Measurements from ENCODE around the gene CENPC.
"Not testable (repeated sequence)": the region's sequence is repeated elsewhere in the genome, so short reads cannot be mapped to it uniquely, and the experiment has no call there.

CENPC gene

GRCh38 chr4:67545199-67546003 lies at the start of gene CENPC:
Gene CENPC, minus strand, starts transcription at chr4:67545503. Its CDS starts 148 bp downstream, at chr4:67545355.
- peak; percentile 60 to 98 (median 92) for DNase-seq

DNA sequence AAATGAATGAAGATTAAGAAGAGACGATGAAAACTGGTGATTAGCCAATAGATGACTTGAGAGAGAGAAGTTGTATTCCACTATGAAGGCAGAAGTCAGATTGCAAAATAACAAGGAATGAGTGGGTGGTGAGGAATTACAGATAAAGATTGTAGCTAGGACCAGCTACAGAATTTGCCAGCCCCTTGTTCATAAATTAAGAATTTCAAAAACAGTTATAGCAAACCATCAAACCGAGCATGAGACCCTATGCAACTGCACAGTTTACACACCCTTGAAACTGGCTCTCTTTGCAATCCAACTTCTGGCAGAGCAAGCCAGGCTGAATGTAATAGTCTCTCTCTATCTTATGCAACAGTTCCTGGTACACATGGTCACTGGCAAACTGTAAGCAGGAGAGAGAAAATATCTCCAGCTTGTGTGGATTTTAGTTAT lies 48.5 kb upstream of the CENPC start:
- no peak for DNase-seq

DNA sequence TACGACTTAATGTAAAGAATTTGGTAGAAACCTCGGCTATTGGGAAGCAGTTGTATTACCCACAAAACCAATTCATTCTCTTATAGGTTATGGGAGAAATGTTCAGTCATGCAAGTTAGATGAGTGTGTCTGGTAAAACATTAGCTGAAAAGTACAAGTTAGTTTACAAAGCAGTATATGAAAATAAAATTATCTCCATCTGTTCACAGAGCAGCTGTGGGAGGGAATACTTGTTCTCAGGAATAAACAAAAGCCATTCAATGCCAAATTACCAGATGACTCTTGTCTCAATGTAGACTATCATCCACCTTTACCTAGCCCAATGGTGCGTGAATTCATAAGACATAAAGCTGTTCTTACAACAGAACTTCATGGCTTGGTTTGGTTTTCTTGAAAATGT lies 41.9 kb upstream of the CENPC start:
- no peak for DNase-seq

- no peak for DNase-seq
Observed at GRCh38 chr4:67584496-67584895, 39.2 kb upstream of the CENPC start.

GRCh38 chr4:67581913-67582312 lies 36.6 kb upstream of the CENPC start:
- no peak for DNase-seq

- DNase-seq: no peak
Observed at GRCh38 chr4:67581208-67581857, 36.0 kb upstream of the CENPC start.

DNA sequence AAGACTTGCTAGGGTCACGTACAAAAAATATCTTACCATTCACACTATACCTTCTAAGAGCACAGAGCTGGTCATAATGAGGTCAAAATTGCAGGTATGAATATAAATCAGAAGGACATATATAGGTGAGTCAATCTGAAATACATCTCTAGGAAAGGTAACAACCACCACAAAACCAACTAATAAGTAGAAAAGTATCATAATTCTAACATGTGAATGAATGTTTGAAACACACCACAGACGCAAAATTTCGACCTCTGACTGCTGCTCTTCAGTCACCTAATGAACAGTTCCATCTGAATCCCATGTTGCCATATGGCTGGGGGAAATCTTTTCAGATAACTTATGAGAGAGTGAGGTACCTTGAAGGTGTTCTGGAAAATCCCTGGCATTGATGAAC lies 35.3 kb upstream of the CENPC start:
- DNase-seq: no peak

GRCh38 chr4:67576538-67576937 lies 31.2 kb upstream of the CENPC start:
- DNase-seq: no peak

- no peak for DNase-seq
Observed at GRCh38 chr4:67576059-67576466, 30.8 kb upstream of the CENPC start.

GRCh38 chr4:67575232-67576058 lies 30.1 kb upstream of the CENPC start:
- DNase-seq: no peak

DNA sequence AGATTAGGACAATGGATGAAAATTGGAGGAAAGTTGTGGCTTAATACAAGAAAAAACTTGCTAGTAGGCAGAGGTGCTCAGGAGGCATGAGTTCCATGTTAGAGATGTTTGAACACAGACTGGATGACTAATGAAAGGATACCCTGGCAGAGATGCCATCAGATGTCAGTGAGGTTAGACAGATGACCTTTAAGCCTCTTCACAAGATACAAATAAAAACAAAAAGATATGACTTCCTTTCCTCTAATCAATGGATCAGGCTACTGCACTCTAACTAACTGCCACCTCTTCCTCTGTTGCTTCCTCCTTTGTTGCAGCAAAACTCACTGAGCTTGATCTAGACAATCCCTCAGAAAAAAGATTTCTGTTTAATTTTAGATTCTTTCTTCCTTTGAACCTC lies 27.9 kb upstream of the CENPC start:
- no peak for DNase-seq

DNA sequence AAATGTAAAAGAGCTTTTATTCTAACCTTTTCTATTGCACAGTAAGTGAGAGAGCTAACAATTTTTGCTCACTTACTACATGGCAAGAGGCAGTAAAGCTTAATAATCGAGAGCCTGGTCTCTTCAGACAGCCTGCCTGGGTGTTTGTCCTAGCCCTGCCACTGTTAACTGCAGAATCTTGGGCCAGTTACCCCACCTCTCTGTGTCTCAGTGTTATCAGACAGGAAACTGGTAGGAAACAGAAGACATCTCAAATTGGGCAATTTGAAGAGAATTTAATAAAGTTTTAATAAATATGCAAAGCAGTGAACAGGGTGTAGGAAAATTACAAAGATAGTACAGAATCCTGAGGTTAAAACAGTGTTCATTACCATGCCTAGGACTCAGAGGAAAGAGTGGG lies 26.7 kb upstream of the CENPC start:
- no peak for DNase-seq

DNA sequence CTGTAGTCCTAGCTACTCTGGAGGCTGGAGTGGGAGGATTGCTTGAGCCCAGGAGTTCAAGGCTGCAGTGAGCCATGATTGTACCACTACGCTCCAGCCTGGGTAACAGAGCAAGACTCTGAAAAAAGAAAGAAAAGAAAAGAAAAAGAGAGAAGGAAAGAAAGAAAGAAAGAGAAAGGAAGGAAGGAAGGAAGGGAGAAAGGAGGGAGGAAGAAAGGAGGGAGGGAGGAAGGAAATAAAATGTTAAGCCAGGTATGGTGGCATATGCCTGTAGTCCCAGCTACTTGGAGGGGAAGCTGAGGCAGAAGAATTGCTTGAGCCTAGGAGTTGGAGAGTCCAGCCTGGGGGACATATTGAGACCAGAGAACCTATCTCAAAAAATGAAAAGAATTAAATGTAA lies 25.2 kb upstream of the CENPC start:
- DNase-seq: no peak

DNA sequence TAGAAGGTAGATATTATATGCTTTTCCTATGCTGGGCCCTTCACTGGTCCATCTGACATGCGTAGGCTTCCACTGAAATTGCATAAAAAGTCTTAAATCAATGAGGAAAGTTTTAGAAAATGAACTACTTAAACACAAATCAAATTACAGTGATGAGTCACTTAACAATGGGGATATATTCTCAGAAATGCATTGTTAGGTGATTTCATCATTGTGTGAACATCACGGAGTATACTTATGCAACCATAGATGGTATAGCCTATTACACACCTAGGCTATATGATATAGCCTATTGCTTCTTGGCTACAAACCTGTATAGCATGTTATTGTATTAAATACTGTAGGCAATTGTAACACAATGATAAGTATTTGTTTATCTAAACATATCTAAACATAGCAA lies 23.5 kb upstream of the CENPC start:
- DNase-seq: no peak

DNA sequence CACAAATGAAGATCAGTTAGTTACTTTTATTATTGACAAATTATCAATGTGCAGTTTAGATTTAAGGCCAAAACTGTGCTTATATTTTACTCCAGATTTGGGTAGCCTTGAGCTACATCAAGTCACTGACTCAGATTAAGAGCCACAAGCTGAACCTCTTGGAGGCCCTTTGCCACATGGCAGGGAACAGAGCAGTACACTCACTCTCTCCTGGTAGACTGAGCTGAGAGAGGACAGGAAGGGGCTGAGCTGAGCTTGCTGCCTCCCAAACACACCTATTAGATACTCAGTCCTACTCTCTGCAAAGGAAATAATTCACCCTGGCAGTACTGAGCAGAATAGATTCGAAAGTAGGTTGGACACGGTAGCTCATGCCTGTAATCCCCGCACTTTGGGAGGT lies 21.0 kb upstream of the CENPC start:
- no peak for DNase-seq

DNA sequence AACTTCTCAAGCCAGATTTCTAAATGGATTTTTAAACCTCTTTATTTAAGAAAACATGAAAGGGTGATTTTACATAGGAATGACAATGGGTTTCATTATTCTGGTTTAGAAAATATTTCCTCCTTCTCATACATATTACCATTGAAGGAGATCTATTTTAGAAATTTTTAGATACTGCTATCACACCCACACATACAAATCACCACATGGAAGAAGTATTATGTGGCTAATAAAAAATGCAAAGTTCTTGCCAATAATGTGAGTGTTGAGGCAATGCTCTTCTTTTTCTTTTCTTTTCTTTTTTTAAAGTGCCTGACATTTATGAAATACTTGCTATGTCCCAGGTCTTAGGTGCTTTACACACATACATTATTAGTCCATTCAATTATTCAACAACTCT lies 20.0 kb upstream of the CENPC start:
- DNase-seq: no peak

DNA sequence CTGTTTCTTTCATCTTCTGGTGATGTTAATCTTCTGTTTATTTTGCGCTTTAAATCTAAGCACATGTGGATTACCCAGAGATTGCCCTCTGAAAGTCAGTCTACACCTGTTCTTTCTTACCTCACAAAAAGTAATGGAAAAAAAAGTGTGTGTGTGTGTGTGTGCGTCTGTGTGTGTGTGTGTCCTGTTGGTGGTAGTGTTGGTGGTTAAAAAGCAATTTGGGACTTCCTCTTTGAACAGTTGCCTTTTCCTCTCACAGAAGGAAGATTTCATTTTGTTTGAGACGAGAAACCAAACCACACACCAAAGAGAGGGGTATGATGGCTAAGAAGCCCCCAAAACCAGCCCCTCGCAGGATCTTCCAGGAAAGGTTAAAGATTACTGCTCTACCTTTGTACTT lies 13.2 kb upstream of the CENPC start, which contains the start of gene STAP1:
Gene STAP1 (plus strand): TSS at position 235 of the 400 bp plus-strand sequence. CDS start 83 bp downstream, at position 318.
- no peak for DNase-seq

DNA sequence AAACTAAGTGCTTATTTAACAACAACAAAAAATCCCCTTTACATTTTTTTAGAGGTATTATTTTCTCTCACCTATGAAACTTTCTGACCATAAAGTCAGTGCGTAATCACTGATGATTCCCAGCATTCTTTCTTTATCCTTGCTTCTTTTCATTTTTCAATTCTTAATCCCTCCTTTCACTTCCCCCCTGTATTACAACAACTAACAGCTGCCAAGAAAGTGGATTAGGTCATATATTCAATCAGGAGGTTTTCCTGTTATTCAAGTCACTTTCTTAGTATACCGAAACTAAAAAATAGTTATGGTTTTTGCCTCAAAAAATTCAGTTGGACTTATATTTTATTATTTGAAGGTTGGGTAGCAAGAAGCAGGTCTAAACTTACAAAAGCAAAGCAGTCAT lies 11.1 kb upstream of the CENPC start:
- no peak for DNase-seq

DNA sequence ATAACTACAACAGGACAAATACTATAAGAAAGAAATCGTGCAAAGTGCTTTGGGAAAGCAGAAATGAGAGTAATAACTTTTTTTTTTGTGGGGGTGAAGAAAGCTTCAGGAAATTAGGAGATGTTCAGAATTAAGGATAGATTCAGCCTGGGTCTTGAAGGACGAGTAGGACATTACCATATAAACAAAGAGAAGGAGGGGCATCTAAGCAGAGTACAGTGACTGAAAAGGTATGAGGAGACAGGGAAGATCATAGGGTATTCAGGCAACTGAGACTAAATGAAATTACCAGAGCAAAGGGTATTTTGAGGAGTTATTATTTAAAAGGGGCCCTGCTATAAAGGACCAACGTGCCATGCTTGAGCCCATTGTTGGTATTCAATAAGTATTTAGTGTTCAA lies 10.1 kb upstream of the CENPC start:
- no peak for DNase-seq

DNA sequence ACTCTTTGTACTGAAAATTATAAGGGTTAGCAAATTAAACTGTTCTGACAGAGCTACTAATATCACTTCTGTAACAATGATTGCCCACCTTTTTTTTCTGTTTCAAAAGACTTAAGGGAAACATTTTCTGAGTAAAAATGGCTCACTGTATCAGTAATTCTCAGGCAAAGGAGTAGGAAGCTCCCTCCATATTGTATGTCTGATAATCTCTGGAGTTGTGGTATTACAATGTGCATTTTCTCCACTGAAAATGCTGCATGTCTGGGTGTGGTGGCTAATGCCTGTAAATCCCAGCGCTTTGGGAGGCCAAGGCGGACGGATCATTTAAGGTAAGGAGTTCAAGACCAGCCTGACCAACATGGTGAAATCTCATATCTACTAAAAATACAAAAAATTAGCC lies 8.8 kb upstream of the CENPC start:
- no peak for DNase-seq

- DNase-seq: not testable (repeated sequence)
Observed at GRCh38 chr4:67552146-67552792, 7.0 kb upstream of the CENPC start.

GRCh38 chr4:67550857-67551256 lies 5.6 kb upstream of the CENPC start:
- DNase-seq: no peak

GRCh38 chr4:67550451-67550850 lies 5.1 kb upstream of the CENPC start:
- DNase-seq: no peak
